AG04450 (cell line): ENCODE data around the gene ATP9B. TPM values are rescaled to one million over a fixed set of nuclear protein-coding genes. Genes with fewer than 3 reads are reported as not detected.
A peak's percentile ranks its signal among the peaks of the same experiment; 100 is the strongest.

Experiments
- CTCF ChIA-PET: fragments of 300-600, 350-600 bp; formaldehyde crosslinking; extraction: SDS; loops from one replicate; lab custom pipeline; 2022; ENCODE audit warnings: antibody characterized with exemption, inconsistent platforms; lab: Charles Lee
- POLR2A ChIA-PET: fragments of 350-600 bp; formaldehyde crosslinking; extraction: SDS; loops from one replicate; lab custom pipeline; 2021; ENCODE audit warnings: antibody characterized with exemption, inconsistent platforms; lab: Yijun Ruan, JAX
- DNase-seq: peaks from one replicate; pipeline ENCODE4 v3.0.0-alpha.2; 2011; ENCODE audit warnings: low read depth, low spot score
- H3K27ac ChIP-seq: one replicate; pipeline ENCODE4 v1.5.1; 2012; ENCODE audit warnings: low read depth, low read length, control low read depth
- H3K27me3 ChIP-seq: one replicate; pipeline ENCODE4 v1.6.0; 2012; ENCODE audit warnings: low read length; ENCODE audit not compliant: control insufficient read depth, insufficient read depth
- H3K4me3 ChIP-seq: 2 replicates; pipeline ENCODE4 v1.5.1; 2011; ENCODE audit warnings: mild to moderate bottlenecking, low read depth, low read length, control low read depth
- H3K9me3 ChIP-seq: 2 replicates; pipeline ENCODE4 v1.5.1; 2012; ENCODE audit warnings: low read length; ENCODE audit not compliant: control insufficient read depth, insufficient read depth
- polyA plus RNA-seq: library from polyadenylated mRNA; depleted of rRNA; stranded (reverse); fragments of >200 nt; gene quantifications from 2 replicates; pipeline ENCODE4 v1.2.3, GENCODE V29; 2011
- TF ChIP-seq, protein P1 (sequence below): IDR thresholded peaks from 2 replicates; pipeline ENCODE4 v1.5.1; 2011; ENCODE audit warnings: low read depth, low read length, control low read depth, inconsistent platforms

The ATP9B gene
- polyA plus RNA-seq, 1 experiment: 18.1 TPM

GRCh38 chr18:79361766-79362522, 292.8 kb downstream of the ATP9B start:
- ChIA-PET POLR2A (no interaction called here), CTCF (interaction anchor here (0.9 to 3.8 kb wide), 2 partner anchors 8 to 17 kb away, joined by 3 to 28 read pairs; no protein-coding TSS in a partner anchor)
- DNase-seq: peak; percentile 71
- H3K27me3 ChIP-seq: no peaks in the 10 kb centered on the region
- TF ChIP-seq, protein P1, sequence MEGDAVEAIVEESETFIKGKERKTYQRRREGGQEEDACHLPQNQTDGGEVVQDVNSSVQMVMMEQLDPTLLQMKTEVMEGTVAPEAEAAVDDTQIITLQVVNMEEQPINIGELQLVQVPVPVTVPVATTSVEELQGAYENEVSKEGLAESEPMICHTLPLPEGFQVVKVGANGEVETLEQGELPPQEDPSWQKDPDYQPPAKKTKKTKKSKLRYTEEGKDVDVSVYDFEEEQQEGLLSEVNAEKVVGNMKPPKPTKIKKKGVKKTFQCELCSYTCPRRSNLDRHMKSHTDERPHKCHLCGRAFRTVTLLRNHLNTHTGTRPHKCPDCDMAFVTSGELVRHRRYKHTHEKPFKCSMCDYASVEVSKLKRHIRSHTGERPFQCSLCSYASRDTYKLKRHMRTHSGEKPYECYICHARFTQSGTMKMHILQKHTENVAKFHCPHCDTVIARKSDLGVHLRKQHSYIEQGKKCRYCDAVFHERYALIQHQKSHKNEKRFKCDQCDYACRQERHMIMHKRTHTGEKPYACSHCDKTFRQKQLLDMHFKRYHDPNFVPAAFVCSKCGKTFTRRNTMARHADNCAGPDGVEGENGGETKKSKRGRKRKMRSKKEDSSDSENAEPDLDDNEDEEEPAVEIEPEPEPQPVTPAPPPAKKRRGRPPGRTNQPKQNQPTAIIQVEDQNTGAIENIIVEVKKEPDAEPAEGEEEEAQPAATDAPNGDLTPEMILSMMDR: no peak
- peak overlapping the region; percentile 83 for H3K27ac ChIP-seq
- H3K9me3 ChIP-seq: no peaks in the 10 kb centered on the region; the same call in 1 of the 2 replicates
- H3K4me3 ChIP-seq: 0 out of 2 replicates have a peak overlapping the region, but pooled peaks have one; percentile 7

GRCh38 chr18:79365701-79366100, 296.5 kb downstream of the ATP9B start:
- Histone ChIP-seq H3K4me3 (no peak overlapping the region), H3K27ac (peak overlapping the region; percentile 77), H3K27me3 (no peaks in the 10 kb centered on the region), H3K9me3 (peaks cover 6% of the 10 kb centered on the region; the same call in 1 of the 2 replicates)
- ChIA-PET CTCF (interaction anchor here (0.7 to 1.4 kb wide), 3 partner anchors 9 to 14 kb away, joined by 3 to 6 read pairs (median 6); no protein-coding TSS in a partner anchor), POLR2A (no interaction called here)
- TF ChIP-seq, protein P1: no peak
- no peak for DNase-seq

DNA sequence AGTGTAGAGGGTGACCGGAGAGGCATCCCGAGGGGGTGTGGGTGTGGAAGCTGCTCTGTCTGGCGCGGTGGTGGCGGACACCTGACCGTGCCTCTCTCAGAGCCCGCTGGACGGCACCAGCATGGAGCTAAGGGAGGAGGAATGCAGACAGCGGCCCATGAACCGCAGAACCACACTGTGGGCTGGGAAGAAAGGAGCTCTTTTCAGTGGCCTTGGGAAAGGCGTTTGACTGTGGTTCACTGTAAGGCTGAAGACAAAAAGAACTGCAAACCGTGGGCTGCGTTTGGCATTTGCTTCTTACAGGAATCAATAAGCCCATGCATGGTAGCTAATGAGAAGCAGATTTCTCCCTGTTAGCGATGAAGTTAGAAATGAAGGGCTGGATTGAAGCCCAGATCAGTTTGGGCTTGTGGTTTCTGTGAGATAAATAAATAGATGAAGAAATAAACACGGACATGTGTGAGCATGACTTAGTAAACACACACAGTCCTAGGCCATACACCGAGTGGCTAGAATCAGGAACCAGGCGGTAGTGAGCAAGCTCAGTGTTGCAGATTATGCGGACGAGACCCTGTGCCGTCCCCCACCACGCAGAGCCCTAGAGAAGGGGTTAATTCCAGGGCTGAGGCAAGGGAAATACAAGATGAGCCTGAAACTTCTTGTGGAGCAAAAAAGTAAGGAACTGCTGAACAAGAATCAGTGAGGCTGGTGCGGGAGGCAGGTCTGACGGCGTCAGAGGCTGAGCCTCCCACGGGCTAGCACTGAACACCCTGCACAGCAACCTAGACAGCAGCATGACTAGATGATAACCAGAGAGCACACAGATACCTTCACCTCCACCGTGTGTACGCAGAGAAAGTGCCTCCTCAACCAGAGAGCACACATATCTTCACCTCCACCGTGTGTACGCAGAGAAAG, 297.2 kb downstream of the ATP9B start:
- ChIA-PET POLR2A (no interaction called here), CTCF (interaction anchor here (0.7 to 1.4 kb wide), 2 partner anchors 10 to 13 kb away, joined by 6 read pairs; no protein-coding TSS in a partner anchor)
- Histone ChIP-seq H3K9me3 (peaks cover 6% of the 10 kb centered on the region; the same call in 1 of the 2 replicates), H3K27ac (peak overlapping the region; percentile 77), H3K4me3 (no peak overlapping the region), H3K27me3 (no peaks in the 10 kb centered on the region)
- DNase-seq: peak; percentile 92
- TF ChIP-seq, protein P1: no peak

- Histone ChIP-seq H3K4me3 (no peak overlapping the region), H3K27me3 (no peaks in the 10 kb centered on the region), H3K9me3 (peaks cover 6% of the 10 kb centered on the region; the same call in 1 of the 2 replicates), H3K27ac (no peak overlapping the region)
- DNase-seq: no peak
- ChIA-PET POLR2A (no interaction called here), CTCF (no interaction called here)
- TF ChIP-seq, protein P1: no peak
Measured at GRCh38 chr18:79367480-79367879, 298.3 kb downstream of the ATP9B start.
